Measurements from ENCODE around the gene TBC1D22A. TPM values are rescaled to one million over a fixed set of nuclear protein-coding genes. Genes with fewer than 3 reads are reported as not detected.
"Not testable (repeated sequence)": the region's sequence is repeated elsewhere in the genome, so short reads cannot be mapped to it uniquely, and the experiment has no call there.

Gene TBC1D22A
- polyA plus RNA-seq, 1 of the 3 experiments (the other 2 are of a cell fraction) = 16.5 TPM

DNA sequence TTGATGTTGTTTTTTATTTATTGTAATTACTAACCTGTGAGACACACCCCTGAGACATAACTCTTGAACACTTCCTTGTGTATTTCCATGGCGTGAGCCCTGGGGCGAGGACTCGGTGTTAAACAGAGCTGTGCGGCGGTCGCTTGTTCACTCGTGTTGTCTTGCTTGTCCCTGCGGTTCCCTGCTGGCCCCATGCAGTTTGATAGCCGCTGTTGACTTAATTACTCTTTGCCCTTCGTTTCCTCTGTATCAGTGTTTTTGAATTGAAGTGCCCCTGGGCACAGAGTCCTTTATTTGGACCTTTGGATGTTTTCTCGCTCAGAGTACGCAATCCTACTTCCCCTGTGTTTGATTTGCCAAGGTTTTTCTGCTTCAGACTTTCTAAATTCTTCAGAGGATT lies 52.7 kb downstream of the TBC1D22A start (continued):
- no peak for TF ChIP-seq PBX3 (IDR thresholded peaks at IDR 0.05)
- no peak for TF ChIP-seq USF1 (IDR thresholded peaks at IDR 0.05; ENCODE audit: borderline replicate concordance, low read depth)
- TF ChIP-seq POLR2AphosphoS5 (IDR thresholded peaks at IDR 0.05; ENCODE audit: low read depth, low read length) = no peak
- no peak for TF ChIP-seq EP300 (IDR thresholded peaks at IDR 0.05; ENCODE audit: borderline replicate concordance in 1 of 2, low read depth in 1 of 2, low read length in 1 of 2)

- no peak overlapping the region for H3K4me2 ChIP-seq
- peaks cover 0 to 12% of the 10 kb centered on the region in 2 experiments; a peak in 2 of 4 replicates for H3K4me1 ChIP-seq (ENCODE audit: control insufficient read depth in 1 of 2, insufficient read depth in 2 of 2, low read depth in 1 of 2, low read length in 1 of 2)
- no peak overlapping the region for H3K4me3 ChIP-seq (ENCODE audit: low read depth in 2 of 2, low read length in 1 of 2)
- H4K20me1 ChIP-seq (ENCODE audit: insufficient read depth) = peaks cover 14% of the 10 kb centered on the region
- ChIA-PET POLR2A (no interaction called here), CTCF (interaction anchor here (2.2 kb wide), 1 partner anchor 16 kb away, joined by 10 read pairs; no protein-coding TSS in a partner anchor)
- no peak for DNase-seq
- H3K79me2 ChIP-seq (ENCODE audit: insufficient read depth) = peaks cover 50% of the 10 kb centered on the region
- no peak overlapping the region for H3K27ac ChIP-seq (ENCODE audit: low read depth in 2 of 2, low read length in 1 of 2)
- no peak overlapping the region for H2AFZ ChIP-seq (ENCODE audit: low read depth)
- no peak overlapping the region for H3K9ac ChIP-seq
- H3F3A ChIP-seq (replicated peaks; ENCODE audit: insufficient read depth) = no peaks in the 10 kb centered on the region
- 94% methylated on average over 5 of the region's 5 CpGs for WGBS (ENCODE audit: low lambda C conversion rate)
- H3K9me3 ChIP-seq = no peaks in the 10 kb centered on the region
- no peaks in the 10 kb centered on the region for H3K27me3 ChIP-seq (ENCODE audit: insufficient read depth)
- H3K36me3 ChIP-seq (replicated peaks in 1 of 2; ENCODE audit: control insufficient read depth in 1 of 2, insufficient read depth in 2 of 2, low read length in 1 of 2) = no peaks in the 10 kb centered on the region
- H3K9me2 ChIP-seq = no peaks in the 10 kb centered on the region
- TF ChIP-seq SMC3 (IDR thresholded peaks at IDR 0.05; ENCODE audit: low read depth, low read length) (no peak), USF1 (IDR thresholded peaks at IDR 0.05; ENCODE audit: borderline replicate concordance, low read depth) (no peak), FOXM1 (IDR thresholded peaks at IDR 0.05; ENCODE audit: low read depth) (no peak), FOXJ3 (CRISPR knock-in tag; IDR thresholded peaks at IDR 0.05) (no peak), RAD21 (IDR thresholded peaks at IDR 0.05; ENCODE audit: low read length) (no peak), FOSL2 (IDR thresholded peaks at IDR 0.05; ENCODE audit: borderline replicate concordance, low read depth) (no peak)
Measured at GRCh38 chr22:46815559-46815895, 53.1 kb downstream of the TBC1D22A start.

DNA sequence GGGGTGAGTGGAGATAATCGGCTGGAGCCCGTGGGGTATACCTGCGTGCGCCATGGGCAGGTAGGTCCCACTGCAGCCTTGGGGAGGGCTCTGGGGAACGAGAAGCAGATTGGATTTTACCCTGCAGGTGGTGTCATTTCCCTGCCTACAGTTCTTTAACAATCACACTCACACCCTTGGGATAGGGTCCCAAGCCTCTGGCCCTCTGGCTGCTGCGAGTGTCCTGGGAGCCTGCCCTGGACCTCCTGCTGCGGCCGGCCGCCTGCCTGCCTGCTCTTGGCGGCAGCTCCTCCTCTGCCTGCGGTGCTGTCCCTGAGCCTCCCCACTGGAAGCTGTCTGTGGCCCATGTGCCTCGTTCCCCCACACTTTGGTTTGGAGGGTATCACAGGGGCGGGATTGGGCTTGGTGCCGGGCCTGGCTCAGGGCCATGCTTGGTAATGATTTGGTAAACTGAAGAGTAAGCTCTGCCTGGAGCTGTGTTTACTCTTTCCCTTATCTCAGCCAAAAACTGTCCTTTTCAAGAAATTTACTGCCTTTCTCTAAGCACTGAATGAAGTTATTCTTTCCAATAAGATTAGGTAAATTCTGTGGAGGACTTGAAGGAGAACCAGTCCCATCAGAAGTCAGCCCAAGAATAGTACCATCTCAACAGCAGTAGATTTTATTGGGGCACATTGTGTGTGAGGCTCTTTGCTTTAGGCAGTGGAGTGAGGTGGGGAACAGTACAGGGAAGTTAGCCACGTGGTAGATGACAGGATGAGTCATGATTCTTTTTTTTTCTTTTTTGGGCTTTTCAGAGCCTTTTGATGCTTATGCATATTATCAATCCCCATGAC lies 53.7 kb downstream of the TBC1D22A start:
- no peaks in the 10 kb centered on the region for H3K36me3 ChIP-seq (replicated peaks in 1 of 2; ENCODE audit: control insufficient read depth in 1 of 2, insufficient read depth in 2 of 2, low read length in 1 of 2)
- peaks cover 0 to 12% of the 10 kb centered on the region in 2 experiments; a peak in 2 of 4 replicates for H3K4me1 ChIP-seq (ENCODE audit: control insufficient read depth in 1 of 2, insufficient read depth in 2 of 2, low read depth in 1 of 2, low read length in 1 of 2)
- POLR2A ChIA-PET = no interaction called here
- H3K9ac ChIP-seq = no peak overlapping the region
- no peak for TF ChIP-seq RAD21 (IDR thresholded peaks at IDR 0.05; ENCODE audit: low read length)
- TF ChIP-seq USF1 (IDR thresholded peaks at IDR 0.05; ENCODE audit: borderline replicate concordance, low read depth) = peak; percentile 54; the same call in 1 of the 2 replicates
- peak; percentile 52; the same call in 1 of the 2 replicates for TF ChIP-seq FOSL2 (IDR thresholded peaks at IDR 0.05; ENCODE audit: borderline replicate concordance, low read depth)
- TF ChIP-seq SMC3 (IDR thresholded peaks at IDR 0.05; ENCODE audit: low read depth, low read length) = no peak
- no peak for TF ChIP-seq CHD2 (IDR thresholded peaks at IDR 0.05; ENCODE audit: low read length, partially characterized antibody)
- no peak for TF ChIP-seq GATA2 (CRISPR knock-in tag; IDR thresholded peaks at IDR 0.05)
- peak; percentile 78 for TF ChIP-seq MAX (IDR thresholded peaks at IDR 0.05; ENCODE audit: low read depth)
- peaks cover 56% of the 10 kb centered on the region for H3K79me2 ChIP-seq (ENCODE audit: insufficient read depth)
- H3K27me3 ChIP-seq (ENCODE audit: insufficient read depth) = no peaks in the 10 kb centered on the region
- H3K9me2 ChIP-seq = no peaks in the 10 kb centered on the region
- no peak overlapping the region for H3K4me2 ChIP-seq
- no peaks in the 10 kb centered on the region for H3F3A ChIP-seq (replicated peaks; ENCODE audit: insufficient read depth)
- H2AFZ ChIP-seq (ENCODE audit: low read depth) = no peak overlapping the region
- no peak overlapping the region for H3K27ac ChIP-seq (ENCODE audit: low read depth in 2 of 2, low read length in 1 of 2)
- no peak for DNase-seq
- no peaks in the 10 kb centered on the region for H3K9me3 ChIP-seq
- H3K4me3 ChIP-seq (ENCODE audit: low read depth in 2 of 2, low read length in 1 of 2) = no peak overlapping the region
- CTCF ChIA-PET = interaction anchor here (2.0 to 2.2 kb wide), 2 partner anchors 12 to 17 kb away, joined by 8 to 10 read pairs; no protein-coding TSS in a partner anchor
- WGBS (ENCODE audit: low lambda C conversion rate) = 80% methylated on average over 10 of the region's 15 CpGs
- H4K20me1 ChIP-seq (ENCODE audit: insufficient read depth) = peaks cover 14% of the 10 kb centered on the region

DNA sequence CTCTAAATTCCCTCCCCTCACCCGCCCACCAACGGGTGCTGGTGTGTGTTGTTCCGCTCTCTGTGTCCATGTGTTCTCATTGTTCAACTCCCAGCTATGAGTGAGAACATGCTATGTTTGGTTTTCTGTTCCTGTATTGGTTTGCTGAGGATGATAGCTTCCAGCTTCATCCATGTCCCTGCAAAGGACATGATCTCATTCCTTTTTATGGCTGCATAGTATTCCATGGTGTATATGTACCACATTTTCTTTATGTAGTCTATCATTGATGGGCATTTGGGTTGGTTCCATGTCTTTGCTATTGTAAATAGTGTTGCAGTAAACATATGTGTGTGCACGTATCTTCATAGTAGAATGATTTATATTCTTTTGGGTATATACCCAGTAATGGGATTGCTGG lies 54.9 kb downstream of the TBC1D22A start:
- H3K27me3 ChIP-seq (ENCODE audit: insufficient read depth) = not testable (repeated sequence)
- 99% methylated on average over 4 of the region's 4 CpGs for WGBS (ENCODE audit: low lambda C conversion rate)
- CTCF ChIA-PET = interaction anchor here (0.9 to 2.2 kb wide), 3 partner anchors 14 to 18 kb away, joined by 3 to 10 read pairs (median 8); no protein-coding TSS in a partner anchor

More for the DNA sequence above, 54.9 kb downstream of the TBC1D22A start:
- H3K9me3 ChIP-seq; H3K9me2 ChIP-seq; H3F3A ChIP-seq (replicated peaks; ENCODE audit: insufficient read depth); H2AFZ ChIP-seq (ENCODE audit: low read depth); H3K27ac ChIP-seq (ENCODE audit: low read depth in 2 of 2, low read length in 1 of 2); H3K4me3 ChIP-seq (ENCODE audit: low read depth in 2 of 2, low read length in 1 of 2); H3K36me3 ChIP-seq (replicated peaks in 1 of 2; ENCODE audit: control insufficient read depth in 1 of 2, insufficient read depth in 2 of 2, low read length in 1 of 2); DNase-seq; POLR2A ChIA-PET; H3K9ac ChIP-seq; H3K4me2 ChIP-seq: not testable (repeated sequence)
- H3K79me2 ChIP-seq (ENCODE audit: insufficient read depth) = peaks cover 68% of the 10 kb centered on the region
- peaks cover 14% of the 10 kb centered on the region for H4K20me1 ChIP-seq (ENCODE audit: insufficient read depth)
- H3K4me1 ChIP-seq (ENCODE audit: control insufficient read depth in 1 of 2, insufficient read depth in 2 of 2, low read depth in 1 of 2, low read length in 1 of 2) = peaks cover 0 to 12% of the 10 kb centered on the region in 2 experiments; a peak in 2 of 4 replicates
